GM12878 (cell line): ENCODE measurements around the gene TMEM255B.

Experiments used
- ATF2 ChIP-seq: IDR thresholded peaks from 2 replicates; pipeline ENCODE4 v1.6.1; 2012; ENCODE audit warnings: low read length, inconsistent platforms
- CHD4 ChIP-seq: fragments of 200-600 bp; sonication (generic); IDR thresholded peaks from 2 replicates; pipeline ENCODE4 v1.6.1; 2016; ENCODE audit warnings: mild to moderate bottlenecking
- CTCF ChIP-seq, 3 experiments: IDR thresholded peaks in 2 of 3; conservative IDR thresholded peaks in 1 of 3; 2 replicates each; pipeline ENCODE4 v1.5.1; 2011; ENCODE audit warnings: low read depth in 3 of 3, low read length in 3 of 3, mild to moderate bottlenecking in 3 of 3, control low read depth in 2 of 3, moderate library complexity in 2 of 3, inconsistent platforms in 1 of 3, mixed read lengths in 1 of 3; ENCODE audit not compliant: control insufficient read depth in 2 of 3, insufficient read depth in 1 of 3; ENCODE audit errors: extremely low read depth in 1 of 3
- EP300 ChIP-seq, 2 experiments: fragments of 150-350 bp in 1 of 2; IDR thresholded peaks; 2 replicates each; pipeline ENCODE4 v1.6.1; 2011 to 2012; ENCODE audit warnings: low read depth in 2 of 2, low read length in 2 of 2, borderline replicate concordance in 1 of 2, improper control_type of control experiment in 1 of 2, inconsistent platforms in 1 of 2; ENCODE audit not compliant: control insufficient read depth in 1 of 2
- EZH2 ChIP-seq: IDR thresholded peaks from 2 replicates; pipeline ENCODE4 v1.6.1; 2012; ENCODE audit warnings: low read depth, mild to moderate bottlenecking, control low read depth, inconsistent platforms, low read length, borderline replicate concordance; ENCODE audit not compliant: control insufficient read depth
- FOXK2 ChIP-seq: fragments of 450-650 bp; IDR thresholded peaks from 2 replicates; pipeline ENCODE4 v1.6.1; 2017; ENCODE audit warnings: mild to moderate bottlenecking, moderate library complexity
- FOXM1 ChIP-seq: IDR thresholded peaks from 2 replicates; pipeline ENCODE4 v1.6.1; 2012; ENCODE audit warnings: low read depth, mild to moderate bottlenecking, inconsistent platforms, low read length, moderate library complexity
- POLR2AphosphoS5 ChIP-seq: IDR thresholded peaks from 2 replicates; pipeline ENCODE4 v1.6.1; 2011; ENCODE audit warnings: mild to moderate bottlenecking, low read length, inconsistent platforms
- WRNIP1 ChIP-seq: IDR thresholded peaks from 2 replicates; pipeline ENCODE4 v1.6.1; 2011; ENCODE audit warnings: low read depth, low read length, improper control_type of control experiment, borderline replicate concordance
- ZNF274 ChIP-seq: IDR thresholded peaks from one replicate; pipeline ENCODE4 v1.8.0; 2011; ENCODE audit not compliant: insufficient read length, insufficient read depth

- TF ChIP-seq FOXM1 (no peak), ZNF274 (no peak), EZH2 (no peak), EP300 (IDR thresholded peaks at IDR 0.05; ENCODE audit: borderline replicate concordance in 1 of 2, control insufficient read depth in 1 of 2, low read depth in 2 of 2, low read length in 2 of 2) (no peak), FOXK2 (no peak), POLR2AphosphoS5 (no peak), ATF2 (no peak), WRNIP1 (no peak), CHD4 (no peak), CTCF (IDR thresholded peaks at IDR 0.05 in 2 of 3, conservative IDR thresholded peaks at IDR 0.05 in 1 of 3; ENCODE audit: control insufficient read depth in 2 of 3, extremely low read depth in 1 of 3, insufficient read depth in 1 of 3, low read depth in 3 of 3, low read length in 3 of 3) (no peak)
Measured at GRCh38 chr13:113788413-113789135, 29.5 kb downstream of the TMEM255B start.
